GM12878 (cell line): Measurements from ENCODE around the gene GK. TPM values are rescaled to one million over a fixed set of nuclear protein-coding genes. Genes with fewer than 3 reads are reported as not detected.

Experiments used
- ATAC-seq: fragments of 200-7000 bp; cut with Tn5 transposase; 3 replicates; pipeline ENCODE4 v1.9.1; 2020; ENCODE audit warnings: mild to moderate bottlenecking, moderate library complexity
- Bru-seq: library from RNA; stranded (reverse); fragments of 400-500 nt; gene quantifications from one replicate; lab custom pipeline; 2021; lab: Mats Ljungman, UMichigan
- BruChase-seq, 2 experiments: library from RNA; stranded (reverse); fragments of 400-500 nt; gene quantifications; one replicate each; lab custom pipeline; 2021; lab: Mats Ljungman, UMichigan
- BruUV-seq: library from RNA; stranded (reverse); fragments of 400-500 nt; replicated peaks from 2 replicates; lab custom pipeline; 2021; lab: Mats Ljungman, UMichigan
- CTCF ChIA-PET: fragments of 300-600 bp; sonication (Branson Sonifier 250); formaldehyde crosslinking; extraction: SDS; loops from one replicate; lab custom pipeline; 2021; ENCODE audit warnings: inconsistent platforms; lab: Yijun Ruan, JAX
- POLR2A ChIA-PET: fragments of 350-600 bp; formaldehyde crosslinking; extraction: SDS; loops from one replicate; lab custom pipeline; 2021; ENCODE audit warnings: inconsistent platforms; lab: Charles Lee
- RAD21 ChIA-PET: fragments of 300-600 bp; sonication (Branson Sonifier 250); formaldehyde crosslinking; loops from one replicate; lab custom pipeline; 2023; ENCODE audit warnings: antibody characterized with exemption; ENCODE audit not compliant: unreplicated experiment; lab: Charles Lee
- SMC1A ChIA-PET: fragments of 300-600 bp; sonication (Branson Sonifier 250); formaldehyde crosslinking; loops from one replicate; lab custom pipeline; 2023; ENCODE audit not compliant: unreplicated experiment, uncharacterized antibody; lab: Charles Lee
- DNase-seq: peaks from one replicate; pipeline ENCODE4 v3.0.0-alpha.2; 2011; ENCODE audit warnings: low read depth, low spot score
- FAIRE-seq: peaks from 3 replicates; lab custom pipeline; 2011; peaks lifted over from hg19 to GRCh38; lab: Jason Lieb, UNC
- H2AFZ ChIP-seq: 2 replicates; pipeline ENCODE4 v1.6.0; 2011; ENCODE audit warnings: low read depth, low read length, control low read depth; ENCODE audit not compliant: control insufficient read depth
- H3K27ac ChIP-seq: 2 replicates; pipeline ENCODE4 v1.5.1; 2011; ENCODE audit warnings: control low read depth; ENCODE audit not compliant: control insufficient read depth, insufficient read depth
- H3K27me3 ChIP-seq, 2 experiments: replicated peaks in 1 of 2; 2 replicates each; pipeline versions ENCODE4 v1.6.0 to v1.6.1; 2011; ENCODE audit warnings: low read length in 1 of 2; ENCODE audit not compliant: control insufficient read depth in 2 of 2, insufficient read depth in 2 of 2
- H3K36me3 ChIP-seq, 2 experiments: 2 replicates each; pipeline ENCODE4 v1.5.1; 2011; ENCODE audit warnings: low read length in 1 of 2; ENCODE audit not compliant: control insufficient read depth in 2 of 2, insufficient read depth in 2 of 2
- H3K4me1 ChIP-seq: 2 replicates; pipeline ENCODE4 v1.6.1; 2011; ENCODE audit warnings: mild to moderate bottlenecking, low read length, moderate library complexity, mixed read lengths; ENCODE audit not compliant: control insufficient read depth, insufficient read depth
- H3K4me2 ChIP-seq: 2 replicates; pipeline ENCODE4 v1.6.0; 2011; ENCODE audit warnings: control low read depth; ENCODE audit not compliant: control insufficient read depth, insufficient read depth
- H3K4me3 ChIP-seq: fragments of 200-600 bp; sonication (generic); 2 replicates; pipeline ENCODE4 v1.5.1; 2016
- H3K79me2 ChIP-seq: 2 replicates; pipeline ENCODE4 v1.6.0; 2011; ENCODE audit warnings: low read length; ENCODE audit not compliant: control insufficient read depth, insufficient read depth
- H3K9ac ChIP-seq: 2 replicates; pipeline ENCODE4 v1.8.0; 2011; ENCODE audit warnings: low read length, control low read depth, mixed read lengths; ENCODE audit not compliant: control insufficient read depth, insufficient read depth
- H3K9me3 ChIP-seq: replicated peaks from 3 replicates; pipeline ENCODE4 v1.5.1; 2011; ENCODE audit warnings: mild to moderate bottlenecking, low read length; ENCODE audit not compliant: control insufficient read depth, insufficient read depth
- H4K20me1 ChIP-seq: 2 replicates; pipeline ENCODE4 v1.6.0; 2011; ENCODE audit not compliant: control insufficient read depth, insufficient read depth
- EGR1 ChIP-seq, 2 experiments: IDR thresholded peaks; 1 replicate in 1 of 2; 2 replicates in 1 of 2; pipeline ENCODE4 v1.6.1; 2011 to 2012; ENCODE audit warnings: low read depth in 2 of 2, low read length in 2 of 2, borderline replicate concordance in 1 of 2, mild to moderate bottlenecking in 1 of 2, moderate library complexity in 1 of 2
- NBN ChIP-seq: fragments of 450-650 bp; IDR thresholded peaks from 2 replicates; pipeline ENCODE4 v1.6.1; 2016
- POLR2A ChIP-seq: IDR thresholded peaks from 2 replicates; pipeline ENCODE4 v1.6.1; 2011; ENCODE audit warnings: low read depth, mild to moderate bottlenecking, low read length
- POLR2AphosphoS5 ChIP-seq: IDR thresholded peaks from 2 replicates; pipeline ENCODE4 v1.6.1; 2011; ENCODE audit warnings: mild to moderate bottlenecking, low read length, inconsistent platforms
- SKIL ChIP-seq: fragments of 450-650 bp; IDR thresholded peaks from 2 replicates; pipeline ENCODE4 v1.6.1; 2017; ENCODE audit warnings: mild to moderate bottlenecking, low read depth, inconsistent platforms; ENCODE audit not compliant: poor library complexity, severe bottlenecking
- WGBS: methylation state at CpG from one replicate; pipeline ENCODE4 v1.1.6; 2016; ENCODE audit warnings: low lambda C conversion rate; ENCODE audit not compliant: insufficient replicate concordance, insufficient coverage; ENCODE audit errors: missing lambda C conversion rate; 5-methylcytosine and 5-hydroxymethylcytosine counted together
- in situ Hi-C: fragments of 300-500 bp; cut with MboI; formaldehyde crosslinking; loops from 9 replicates; pipeline ENCODE4 v1.14.3; 2018; ENCODE audit warnings: mixed read lengths
- intact Hi-C: fragments of 100-400 bp; cut with micrococcal nuclease; formaldehyde crosslinking; loops from one replicate; pipeline ENCODE4 v1.14.2; 2022; ENCODE audit not compliant: unreplicated experiment
- long read RNA-seq, 2 experiments: library from polyadenylated mRNA; unstranded; transcript quantifications; one replicate each; pipeline ENCODE4 v2.0.0, GENCODE V29; 2019 to 2020
- polyA minus RNA-seq, 3 experiments: library from RNA; depleted of rRNA, polyadenylated mRNA; stranded (reverse); fragments of >200 nt; gene quantifications; 2 replicates each; pipeline ENCODE4 v1.2.3, GENCODE V29; 2011
- polyA plus RNA-seq, 11 experiments: library from polyadenylated mRNA; depleted of rRNA in 4 of 11; unstranded in 6 of 11; stranded (reverse) in 5 of 11; fragments of >200 nt; fragmentation: Nextera tagmentation in 4 of 11; fragmentation: Illumina TruSeq in 1 of 11; extraction: Ambion mirVana in 4 of 11; extraction: Trizol in 1 of 11; gene quantifications; 1 replicate in 1 of 11; 2 replicates in 10 of 11; pipeline versions ENCODE4 v1.2.1 to v1.2.3, GENCODE V29; 2011 to 2016; ENCODE audit warnings: inconsistent platforms in 2 of 11, missing spikeins in 2 of 11, low read depth in 1 of 11
- total RNA-seq, 4 experiments: library from RNA; depleted of rRNA in 3 of 4; stranded (reverse); fragments of >200 nt in 3 of 4; fragmentation: Illumina TruSeq in 1 of 4; extraction: Trizol in 1 of 4; gene quantifications; 2 replicates each; pipeline versions ENCODE4 v1.2.1 to v1.2.3, GENCODE V29; 2013 to 2021

The GK gene
- 13.3 and 14.2 TPM in 2 replicates for total RNA-seq (2013; cell fraction: nucleolus; rRNA removed)
- total RNA-seq (2014; rRNA removed), result 8.9 and 11.7 TPM in 2 replicates
- 11.8 and 12.1 TPM in 2 replicates for total RNA-seq (2014; rRNA removed; fragmentation: Illumina TruSeq; extraction: Trizol)
- total RNA-seq (2021), result 10.5 and 11.2 TPM in 2 replicates
- 4.5 TPM for polyA plus RNA-seq (2011; ENCODE audit: low read depth)
- 11.2 and 15.5 TPM in 2 replicates for polyA plus RNA-seq (2011; rRNA removed)
- 4.4 and 4.5 TPM in 2 replicates for polyA plus RNA-seq (2011; cell fraction: cytosol; rRNA removed)
- 10.1 and 10.3 TPM in 2 replicates for polyA plus RNA-seq (2011; cell fraction: nucleus; rRNA removed)
- 7.0 and 7.9 TPM in 2 replicates for polyA plus RNA-seq (2012)
- polyA plus RNA-seq (2014; fragmentation: Illumina TruSeq; extraction: Trizol), result 9.0 and 12.0 TPM in 2 replicates
- 1 to 10 TPM; 6.3 to 8.5 TPM for polyA plus RNA-seq (2014; fragmentation: Nextera tagmentation; extraction: Ambion mirVana)
- polyA plus RNA-seq (2014; rRNA removed), result 8.8 and 11.0 TPM in 2 replicates
- polyA plus RNA-seq (2016; fragmentation: Nextera tagmentation; extraction: Ambion mirVana), result 10 to 100 TPM; 20.8 to 22.3 TPM
- 8.0 and 12.6 TPM in 2 replicates for polyA minus RNA-seq (2011; rRNA and poly(A)+ RNA removed)
- 2.1 and 4.2 TPM in 2 replicates for polyA minus RNA-seq (2011; cell fraction: cytosol; rRNA and poly(A)+ RNA removed)
- 7.7 and 10.3 TPM in 2 replicates for polyA minus RNA-seq (2011; cell fraction: nucleus; rRNA and poly(A)+ RNA removed)
- percentile 60 among the genes with signal in this experiment for Bru-seq, nascent RNA
- BruChase-seq, experiment 1, labeled RNA remaining after a 6-hour chase, result percentile 70 among the genes with signal in this experiment
- percentile 67 among the genes with signal in this experiment for BruChase-seq, experiment 2, labeled RNA remaining after a 2-hour chase
- long read RNA-seq, experiment 1, transcript GK-203 (20 exons, 3,707 nt), result major isoform, 10 of 17 reads
- long read RNA-seq, experiment 1, partial matches to known transcripts, result 3 of 17 reads
- long read RNA-seq, experiment 1, other reads (novel, unspliced or antisense), result 2 of 17 reads
- long read RNA-seq, experiment 2, transcript GK-204 (19 exons, 2,063 nt), result minor isoform, 18 of 100 reads
- long read RNA-seq, experiment 2, transcript GK-203 (20 exons, 3,707 nt), result major isoform, 52 of 100 reads
- long read RNA-seq, experiment 2, partial matches to known transcripts, result 14 of 100 reads
- long read RNA-seq, experiment 2, other reads (novel, unspliced or antisense), result 16 of 100 reads

DNA sequence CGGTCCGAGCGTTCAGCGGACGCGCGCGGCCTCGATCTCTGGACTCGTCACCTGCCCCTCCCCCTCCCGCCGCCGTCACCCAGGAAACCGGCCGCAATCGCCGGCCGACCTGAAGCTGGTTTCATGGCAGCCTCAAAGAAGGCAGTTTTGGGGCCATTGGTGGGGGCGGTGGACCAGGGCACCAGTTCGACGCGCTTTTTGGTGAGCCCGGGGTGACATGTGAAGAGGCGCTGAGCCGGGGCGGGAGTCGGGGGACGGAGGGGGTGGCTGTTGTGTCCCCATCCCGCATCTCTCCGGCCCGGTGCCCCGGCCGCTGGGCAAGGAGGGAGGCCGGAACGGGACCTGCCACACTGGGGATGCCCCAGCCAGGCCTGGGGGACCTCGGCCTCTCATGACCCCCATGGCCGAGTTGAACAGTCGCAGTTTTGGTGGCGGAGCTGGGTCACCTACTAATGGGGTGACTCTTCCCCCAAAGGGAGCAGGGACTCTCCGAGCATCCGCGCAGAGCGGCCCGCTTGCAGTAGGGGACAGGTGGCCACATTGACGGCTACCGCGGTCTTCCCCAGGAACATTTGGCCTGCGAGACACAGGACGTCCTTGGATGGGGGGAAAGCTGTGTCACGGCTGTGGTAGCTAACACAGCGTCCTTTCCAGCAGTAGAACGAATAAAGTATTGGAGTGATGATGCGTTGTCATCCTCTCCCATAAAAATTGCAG lies at the start of gene GK:
GK (plus strand) TSS at position 9 of the 717 bp plus-strand sequence; CDS start at position 124, 115 bp downstream.
- H2AFZ ChIP-seq, result peak within 1 kb of the TSS; percentile 87
- no peaks in the 10 kb centered on the region for H4K20me1 ChIP-seq
- peak within 1 kb of the TSS; percentile 67 for H3K4me3 ChIP-seq
- FAIRE-seq, result no peak
- peaks cover 8% of the 10 kb centered on the region for H3K79me2 ChIP-seq
- CTCF ChIA-PET, result no interaction called here
- peak within 1 kb of the TSS; percentile 74 for H3K9ac ChIP-seq
- H3K27ac ChIP-seq, result peak within 1 kb of the TSS; percentile 83
- H3K36me3 ChIP-seq, result no peaks in the 10 kb centered on the region
- no peak for DNase-seq
- BruUV-seq, result TSS peak; percentile 80
- H3K27me3 ChIP-seq, result no peaks in the 10 kb centered on the region
- in situ Hi-C loops, result no loop called here
- SMC1A ChIA-PET, result interaction anchor here (1.0 to 2.0 kb wide), 2 partner anchors 81 to 83 kb away, joined by 4 read pairs; no protein-coding TSS in a partner anchor
- RAD21 ChIA-PET, result no interaction called here
- POLR2A ChIA-PET, result interaction anchor here (0.6 to 0.7 kb wide), 2 partner anchors 17 to 582 kb away, joined by 3 to 8 read pairs; no protein-coding TSS in a partner anchor
- ATAC-seq, result peak; percentile 18
- intact Hi-C loops, result loop anchor here (2.0 to 5.0 kb wide), 3 partner anchors 77 to 234 kb away; partner anchors contain the start of genes TAB3 and TASL
- peak within 1 kb of the TSS; percentile 57 for H3K4me2 ChIP-seq
- WGBS, result 40% methylated on average over 47 of the region's 53 CpGs
- TF ChIP-seq EGR1 (IDR thresholded peaks at IDR 0.05; ENCODE audit: borderline replicate concordance in 1 of 2, low read depth in 2 of 2, low read length in 2 of 2) (0 out of 3 replicates have a peak, but pooled peaks of 1 of the 2 experiments have one; percentile 2), POLR2A (peak; percentile 51; the same call in 1 of the 2 replicates), NBN (no peak), SKIL (no peak), POLR2AphosphoS5 (0 out of 2 replicates have a peak, but pooled peaks have one; percentile 35)
- H3K4me1 ChIP-seq, result no peaks in the 10 kb centered on the region; the same call in 1 of the 2 replicates
- no peaks in the 10 kb centered on the region for H3K9me3 ChIP-seq
